HCT116 (cell line): ENCODE results near the gene IL12A. TPM values are rescaled to one million over a fixed set of nuclear protein-coding genes. Genes with fewer than 3 reads are reported as not detected.

Experiments
- ATAC-seq: fragments of 200-7000 bp; cut with Tn5 transposase; 2 replicates; pipeline ENCODE4 v1.9.1; 2020; ENCODE audit warnings: mild to moderate bottlenecking, moderate library complexity
- BruUV-seq: library from RNA; stranded (reverse); fragments of 400-500 nt; replicated peaks from 2 replicates; lab custom pipeline; 2021; lab: Mats Ljungman, UMichigan
- CTCF ChIA-PET: fragments of 300-600 bp; sonication (Branson Sonifier 250); formaldehyde crosslinking; loops from one replicate; lab custom pipeline; 2021; ENCODE audit warnings: antibody characterized with exemption; lab: Charles Lee
- POLR2A ChIA-PET: fragments of 300-600, 350-600 bp; sonication (Branson Sonifier 250); formaldehyde crosslinking; loops from one replicate; lab custom pipeline; 2021; ENCODE audit warnings: antibody characterized with exemption; lab: Charles Lee
- RAD21 ChIA-PET, 2 experiments: fragments of 300-600 bp; sonication (Branson Sonifier 250); formaldehyde crosslinking; loops; one replicate each; lab custom pipeline; 2023; ENCODE audit warnings: low total read pairs in 2 of 2; ENCODE audit not compliant: uncharacterized antibody in 2 of 2, unreplicated experiment in 2 of 2, low non-redundant PET in 1 of 2; lab: Charles Lee
- DNase-seq: peaks from one replicate; pipeline ENCODE4 v3.0.0-alpha.2; 2010; ENCODE audit warnings: low read depth, low spot score
- H2AFZ ChIP-seq: fragments of 200-600 bp; shearing (Covaris generic), sonication (generic); 2 replicates; pipeline ENCODE4 v1.6.1; 2017; ENCODE audit warnings: low read depth, mixed run types, mixed read lengths, antibody characterized with exemption, low read length; ENCODE audit not compliant: poor library complexity, severe bottlenecking
- H3K27ac ChIP-seq: 2 replicates; pipeline ENCODE4 v1.5.1; 2012; ENCODE audit warnings: low read depth, low read length
- H3K27me3 ChIP-seq: fragments of 200-600 bp; sonication (generic); 2 replicates; pipeline ENCODE4 v1.6.1; 2016; ENCODE audit warnings: mixed run types, low read length, mixed read lengths; ENCODE audit not compliant: insufficient read depth
- H3K36me3 ChIP-seq, 2 experiments: fragments of 200-500 bp in 1 of 2; fragments of 200-600 bp in 1 of 2; sonication (Bioruptor generic) in 1 of 2; sonication (generic) in 1 of 2; 2 replicates each; pipeline versions ENCODE4 v1.5.1 to v1.6.1; 2014 to 2016; ENCODE audit warnings: low read length in 2 of 2, inconsistent platforms in 1 of 2, mixed read lengths in 1 of 2, mixed run types in 1 of 2; ENCODE audit not compliant: insufficient read depth in 2 of 2, control insufficient read depth in 1 of 2
- H3K4me1 ChIP-seq, 2 experiments: fragments of 200-600 bp in 1 of 2; sonication (generic) in 1 of 2; 2 replicates each; pipeline versions ENCODE4 v1.5.1 to v1.6.1; 2012 to 2017; ENCODE audit warnings: low read length in 2 of 2, inconsistent platforms in 1 of 2, mild to moderate bottlenecking in 1 of 2, mixed read lengths in 1 of 2, mixed run types in 1 of 2, moderate library complexity in 1 of 2; ENCODE audit not compliant: insufficient read depth in 2 of 2, control insufficient read depth in 1 of 2
- H3K4me2 ChIP-seq: fragments of 200-600 bp; sonication (generic); 2 replicates; pipeline ENCODE4 v1.6.1; 2017; ENCODE audit warnings: mixed run types, low read length, mixed read lengths
- H3K4me3 ChIP-seq, 2 experiments: fragments of 200-600 bp in 1 of 2; sonication (generic) in 1 of 2; replicated peaks in 1 of 2; 2 replicates each; pipeline ENCODE4 v1.5.1; 2011 to 2016; ENCODE audit warnings: low read length in 2 of 2, control low read depth in 1 of 2, low read depth in 1 of 2, mild to moderate bottlenecking in 1 of 2, mixed read lengths in 1 of 2, mixed run types in 1 of 2
- H3K79me2 ChIP-seq: fragments of 200-600 bp; sonication (generic); 2 replicates; pipeline ENCODE4 v1.6.1; 2017; ENCODE audit warnings: mild to moderate bottlenecking, mixed run types, low read length, moderate library complexity, mixed read lengths; ENCODE audit not compliant: insufficient read depth
- H3K9ac ChIP-seq: fragments of 200-600 bp; sonication (generic); 2 replicates; pipeline ENCODE4 v1.6.1; 2016; ENCODE audit warnings: low read length, mixed read lengths
- H3K9me2 ChIP-seq: fragments of 200-600 bp; sonication (generic), shearing (Covaris generic); 2 replicates; pipeline ENCODE4 v1.6.1; 2017; ENCODE audit warnings: mixed run types, mild to moderate bottlenecking, moderate library complexity; ENCODE audit not compliant: insufficient read depth
- H3K9me3 ChIP-seq, 2 experiments: fragments of 200-500 bp in 1 of 2; fragments of 200-600 bp in 1 of 2; sonication (Bioruptor generic) in 1 of 2; sonication (generic) in 1 of 2; 2 replicates each; pipeline ENCODE4 v1.6.1; 2014 to 2017; ENCODE audit warnings: low read length in 2 of 2, mixed read lengths in 2 of 2, inconsistent platforms in 1 of 2, low read depth in 1 of 2, mild to moderate bottlenecking in 1 of 2, mixed run types in 1 of 2, moderate library complexity in 1 of 2; ENCODE audit not compliant: control insufficient read depth in 1 of 2, insufficient read depth in 1 of 2
- H4K20me1 ChIP-seq: fragments of 200-600 bp; sonication (generic), shearing (Covaris generic); 2 replicates; pipeline ENCODE4 v1.6.1; 2017; ENCODE audit warnings: mixed run types, mild to moderate bottlenecking, moderate library complexity; ENCODE audit not compliant: insufficient read depth
- ATF3 ChIP-seq: IDR thresholded peaks from 2 replicates; pipeline ENCODE4 v1.6.1; 2012
- CTCF ChIP-seq, 3 experiments: fragments of 200-600 bp in 1 of 3; sonication (generic) in 1 of 3; IDR thresholded peaks in 2 of 3; conservative IDR thresholded peaks in 1 of 3; 2 replicates each; pipeline ENCODE4 v1.5.1; 2012 to 2017; ENCODE audit warnings: low read depth in 2 of 3, low read length in 2 of 3, antibody characterized with exemption in 1 of 3, borderline replicate concordance in 1 of 3, control low read depth in 1 of 3, mild to moderate bottlenecking in 1 of 3, mixed read lengths in 1 of 3, mixed run types in 1 of 3, moderate library complexity in 1 of 3; ENCODE audit not compliant: insufficient read depth in 1 of 3
- ELF1 ChIP-seq: IDR thresholded peaks from 2 replicates; pipeline ENCODE4 v1.6.1; 2012; ENCODE audit warnings: low read depth, borderline replicate concordance
- EZH2 ChIP-seq: fragments of 200-600 bp; sonication (generic); IDR thresholded peaks from 2 replicates; pipeline ENCODE4 v1.6.1; 2017; ENCODE audit warnings: antibody characterized with exemption, mixed run types
- FOSL1 ChIP-seq: IDR thresholded peaks from 2 replicates; pipeline ENCODE4 v1.6.1; 2012; ENCODE audit warnings: low read depth
- JUND ChIP-seq: IDR thresholded peaks from 2 replicates; pipeline ENCODE4 v1.6.1; 2012
- RAD21 ChIP-seq: IDR thresholded peaks from 2 replicates; pipeline ENCODE4 v1.6.1; 2012; ENCODE audit warnings: low read depth, mild to moderate bottlenecking
- REST ChIP-seq: IDR thresholded peaks from 2 replicates; pipeline ENCODE4 v1.6.1; 2012; ENCODE audit warnings: low read depth
- SP1 ChIP-seq: IDR thresholded peaks from 2 replicates; pipeline ENCODE4 v1.6.1; 2012; ENCODE audit warnings: low read depth
- TCF7L2 ChIP-seq: IDR thresholded peaks from 2 replicates; pipeline ENCODE4 v1.7.0; 2011; ENCODE audit warnings: borderline replicate concordance, inconsistent platforms; ENCODE audit not compliant: insufficient read depth, insufficient read length; ENCODE audit errors: extremely low read depth
- ZNF274 ChIP-seq: fragments of 200-500 bp; sonication (Bioruptor generic); IDR thresholded peaks from 2 replicates; pipeline ENCODE4 v1.6.1; 2014; ENCODE audit warnings: mild to moderate bottlenecking, low read depth, low read length, inconsistent platforms
- intact Hi-C: fragments of 100-400 bp; cut with micrococcal nuclease; formaldehyde crosslinking; loops from 2 replicates; pipeline ENCODE4 v1.10.0; 2022
- total RNA-seq: library from RNA; stranded (reverse); gene quantifications from one replicate; pipeline ENCODE4 v1.2.1, GENCODE V29; 2021; ENCODE audit not compliant: unreplicated experiment
- TF ChIP-seq, protein P1 (sequence below): IDR thresholded peaks from 2 replicates; pipeline ENCODE4 v1.6.1; 2011; ENCODE audit warnings: mild to moderate bottlenecking, low read length, moderate library complexity; ENCODE audit not compliant: insufficient replicate concordance; ENCODE audit errors: extremely low read depth

The IL12A gene
- total RNA-seq, 1 experiment from 2014 or later = 2.8 TPM

DNA sequence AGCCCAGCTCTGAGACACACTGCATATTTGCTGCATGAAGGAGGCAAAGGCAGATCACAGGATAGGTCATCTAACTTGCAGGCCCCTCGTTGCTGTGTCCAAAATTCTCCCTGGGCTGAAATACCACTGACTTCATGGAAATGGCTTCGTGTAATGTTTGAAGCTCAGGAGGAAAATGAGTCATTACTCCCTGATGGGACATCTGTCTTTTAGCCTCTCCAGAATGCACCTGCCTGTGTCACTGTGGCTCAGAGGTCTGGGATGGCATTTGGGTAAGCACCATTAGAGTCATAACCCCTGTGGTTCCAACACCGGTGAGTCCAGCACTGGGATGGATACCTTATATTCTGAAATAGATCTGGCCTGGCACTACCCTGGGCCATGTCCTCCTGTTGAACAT, 51.5 kb downstream of the IL12A start:
- RAD21 ChIA-PET = no interaction called here
- peaks cover 0 to 5% of the 10 kb centered on the region in 2 experiments; a peak in 1 of 4 replicates for H3K4me1 ChIP-seq
- no peaks in the 10 kb centered on the region for H3K79me2 ChIP-seq
- no peak overlapping the region for H3K27ac ChIP-seq
- TF ChIP-seq SP1 (no peak), ZNF274 (no peak), FOSL1 (no peak), RAD21 (no peak), EZH2 (no peak), TCF7L2 (no peak)
- TF ChIP-seq, protein P1, sequence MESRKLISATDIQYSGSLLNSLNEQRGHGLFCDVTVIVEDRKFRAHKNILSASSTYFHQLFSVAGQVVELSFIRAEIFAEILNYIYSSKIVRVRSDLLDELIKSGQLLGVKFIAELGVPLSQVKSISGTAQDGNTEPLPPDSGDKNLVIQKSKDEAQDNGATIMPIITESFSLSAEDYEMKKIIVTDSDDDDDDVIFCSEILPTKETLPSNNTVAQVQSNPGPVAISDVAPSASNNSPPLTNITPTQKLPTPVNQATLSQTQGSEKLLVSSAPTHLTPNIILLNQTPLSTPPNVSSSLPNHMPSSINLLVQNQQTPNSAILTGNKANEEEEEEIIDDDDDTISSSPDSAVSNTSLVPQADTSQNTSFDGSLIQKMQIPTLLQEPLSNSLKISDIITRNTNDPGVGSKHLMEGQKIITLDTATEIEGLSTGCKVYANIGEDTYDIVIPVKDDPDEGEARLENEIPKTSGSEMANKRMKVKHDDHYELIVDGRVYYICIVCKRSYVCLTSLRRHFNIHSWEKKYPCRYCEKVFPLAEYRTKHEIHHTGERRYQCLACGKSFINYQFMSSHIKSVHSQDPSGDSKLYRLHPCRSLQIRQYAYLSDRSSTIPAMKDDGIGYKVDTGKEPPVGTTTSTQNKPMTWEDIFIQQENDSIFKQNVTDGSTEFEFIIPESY = no peak
- POLR2A ChIA-PET = no interaction called here
- no peak overlapping the region for H2AFZ ChIP-seq
- no peaks in the 10 kb centered on the region for H4K20me1 ChIP-seq
- no peaks in the 10 kb centered on the region for H3K36me3 ChIP-seq
- H3K27me3 ChIP-seq = 0 out of 2 replicates have a peak, but pooled peaks cover 4% of the 10 kb centered on the region
- DNase-seq (no peak), ATAC-seq (no peak)
- intact Hi-C loops = no loop called here
- no peaks in the 10 kb centered on the region for H3K9me2 ChIP-seq
- H3K4me3 ChIP-seq = no peak overlapping the region
- H3K4me2 ChIP-seq = no peak overlapping the region
- H3K9ac ChIP-seq = no peak overlapping the region
- BruUV-seq = no TSS peak
- peaks cover 0 to 4% of the 10 kb centered on the region in 2 experiments; a peak in 1 of 4 replicates for H3K9me3 ChIP-seq
- CTCF ChIA-PET = interaction anchor here (1.1 kb wide), 1 partner anchor 8 kb away, joined by 3 read pairs; no protein-coding TSS in a partner anchor

GRCh38 chr3:160041465-160041864, 52.8 kb downstream of the IL12A start:
- 0 out of 2 replicates have a peak, but pooled peaks cover 4% of the 10 kb centered on the region for H3K27me3 ChIP-seq
- no peak overlapping the region for H3K27ac ChIP-seq
- no peak overlapping the region for H2AFZ ChIP-seq
- ChIA-PET CTCF (no interaction called here), RAD21 (no interaction called here), POLR2A (no interaction called here)
- no peaks in the 10 kb centered on the region for H3K9me2 ChIP-seq
- H3K4me1 ChIP-seq = peaks cover 0 to 5% of the 10 kb centered on the region in 2 experiments; a peak in 1 of 4 replicates
- H3K79me2 ChIP-seq = no peaks in the 10 kb centered on the region
- H3K4me2 ChIP-seq = no peak overlapping the region
- no peaks in the 10 kb centered on the region for H4K20me1 ChIP-seq
- ATAC-seq = no peak
- no peak overlapping the region for H3K4me3 ChIP-seq
- no TSS peak for BruUV-seq
- intact Hi-C loops = no loop called here
- no peak for DNase-seq
- H3K9ac ChIP-seq = no peak overlapping the region
- H3K9me3 ChIP-seq = peaks cover 0 to 4% of the 10 kb centered on the region in 2 experiments; a peak in 1 of 4 replicates
- H3K36me3 ChIP-seq = no peaks in the 10 kb centered on the region
- TF ChIP-seq CTCF (IDR thresholded peaks at IDR 0.05 in 2 of 3, conservative IDR thresholded peaks at IDR 0.05 in 1 of 3; ENCODE audit: borderline replicate concordance in 1 of 3, insufficient read depth in 1 of 3, low read depth in 2 of 3, low read length in 2 of 3) (no peak), ATF3 (no peak), ZNF274 (no peak), ELF1 (no peak), REST (no peak), JUND (no peak), FOSL1 (no peak)
